H9 (cell line): ENCODE results near the gene GPR137. TPM values are rescaled to one million over a fixed set of nuclear protein-coding genes. Genes with fewer than 3 reads are reported as not detected.

Experiments
- DNase-seq: peaks from one replicate; pipeline ENCODE4 v3.0.0-alpha.2; 2017
- H2AFZ ChIP-seq: one replicate; pipeline ENCODE4 v1.6.1; 2013; ENCODE audit warnings: mild to moderate bottlenecking, low read length, control low read depth, moderate library complexity
- H2AK5ac ChIP-seq: 2 replicates; pipeline ENCODE4 v1.6.1; 2013; ENCODE audit warnings: low read length, control low read depth, mixed read lengths; ENCODE audit not compliant: insufficient read length
- H2BK120ac ChIP-seq: one replicate; pipeline ENCODE4 v1.6.1; 2013; ENCODE audit warnings: low read depth, mild to moderate bottlenecking, low read length, control low read depth, inconsistent platforms; ENCODE audit not compliant: poor library complexity, severe bottlenecking
- H2BK12ac ChIP-seq: 2 replicates; pipeline ENCODE4 v1.6.1; 2013; ENCODE audit warnings: low read length, control low read depth, mixed read lengths, low read depth; ENCODE audit not compliant: insufficient read length
- H2BK15ac ChIP-seq: 2 replicates; pipeline ENCODE4 v1.6.1; 2013; ENCODE audit warnings: low read depth, low read length, control low read depth
- H2BK20ac ChIP-seq: one replicate; pipeline ENCODE4 v1.6.1; 2013; ENCODE audit warnings: low read depth, mild to moderate bottlenecking, low read length, control low read depth, inconsistent platforms; ENCODE audit not compliant: poor library complexity, severe bottlenecking
- H2BK5ac ChIP-seq: 2 replicates; pipeline ENCODE4 v1.6.1; 2013; ENCODE audit warnings: low read length, control low read depth, mixed read lengths; ENCODE audit not compliant: insufficient read length
- H3K14ac ChIP-seq: 2 replicates; pipeline ENCODE4 v1.6.1; 2013; ENCODE audit warnings: low read length, control low read depth; ENCODE audit not compliant: insufficient read depth
- H3K18ac ChIP-seq: 2 replicates; pipeline ENCODE4 v1.6.1; 2013; ENCODE audit warnings: low read depth, mild to moderate bottlenecking, mixed read lengths, low read length, control low read depth; ENCODE audit not compliant: insufficient read length
- H3K23ac ChIP-seq: 2 replicates; pipeline ENCODE4 v1.6.1; 2013; ENCODE audit warnings: low read length, control low read depth, mixed read lengths, low read depth; ENCODE audit not compliant: insufficient read length
- H3K23me2 ChIP-seq: 2 replicates; pipeline ENCODE4 v1.6.1; 2013; ENCODE audit warnings: low read depth, mild to moderate bottlenecking, mixed read lengths, low read length, control low read depth; ENCODE audit not compliant: insufficient read length, poor library complexity, severe bottlenecking
- H3K27ac ChIP-seq: 2 replicates; pipeline ENCODE4 v1.5.1; 2013; ENCODE audit warnings: low read length, control low read depth, mixed read lengths, low read depth; ENCODE audit not compliant: insufficient read length
- H3K27me3 ChIP-seq: 2 replicates; pipeline ENCODE4 v1.6.1; 2013; ENCODE audit warnings: low read length, control low read depth, inconsistent platforms; ENCODE audit not compliant: insufficient read depth
- H3K4ac ChIP-seq: 2 replicates; pipeline ENCODE4 v1.6.1; 2013; ENCODE audit warnings: low read depth, mild to moderate bottlenecking, control low read depth, inconsistent platforms, low read length, moderate library complexity
- H3K4me1 ChIP-seq: 2 replicates; pipeline ENCODE4 v1.6.1; 2013; ENCODE audit warnings: low read length, control low read depth, inconsistent platforms; ENCODE audit not compliant: insufficient read depth
- H3K4me2 ChIP-seq: 2 replicates; pipeline ENCODE4 v1.6.1; 2013; ENCODE audit warnings: low read length, control low read depth, mixed read lengths; ENCODE audit not compliant: insufficient read length, insufficient read depth
- H3K56ac ChIP-seq: 2 replicates; pipeline ENCODE4 v1.6.1; 2013; ENCODE audit warnings: low read depth, mild to moderate bottlenecking, mixed read lengths, low read length, control low read depth; ENCODE audit not compliant: insufficient read length
- H3K79me1 ChIP-seq: 2 replicates; pipeline ENCODE4 v1.6.1; 2013; ENCODE audit warnings: low read depth, mild to moderate bottlenecking, moderate library complexity, low read length, control low read depth, inconsistent platforms; ENCODE audit not compliant: insufficient read depth, poor library complexity, severe bottlenecking
- H3K79me2 ChIP-seq: 2 replicates; pipeline ENCODE4 v1.6.1; 2013; ENCODE audit warnings: low read length, control low read depth, inconsistent platforms; ENCODE audit not compliant: insufficient read depth
- H3K9ac ChIP-seq: 2 replicates; pipeline ENCODE4 v1.6.1; 2013; ENCODE audit warnings: low read length, control low read depth, mixed read lengths; ENCODE audit not compliant: insufficient read length; ENCODE audit errors: extremely low read depth
- H3K9me3 ChIP-seq: one replicate; pipeline ENCODE4 v1.6.1; 2013; ENCODE audit warnings: low read depth, low read length, inconsistent platforms; ENCODE audit not compliant: control insufficient read depth
- H3T11ph ChIP-seq: one replicate; pipeline ENCODE4 v1.6.1; 2013; ENCODE audit warnings: mild to moderate bottlenecking, low read length, control low read depth, inconsistent platforms
- H4K20me1 ChIP-seq: one replicate; pipeline ENCODE4 v1.6.1; 2013; ENCODE audit not compliant: control insufficient read depth, insufficient read length, insufficient read depth
- H4K5ac ChIP-seq: 2 replicates; pipeline ENCODE4 v1.6.1; 2013; ENCODE audit warnings: low read depth, mild to moderate bottlenecking, mixed read lengths, low read length, control low read depth; ENCODE audit not compliant: insufficient read length
- H4K8ac ChIP-seq: replicated peaks from 2 replicates; pipeline ENCODE4 v1.6.1; 2013; ENCODE audit warnings: low read length, control low read depth, mixed read lengths, low read depth; ENCODE audit not compliant: insufficient read length
- H4K91ac ChIP-seq: 2 replicates; pipeline ENCODE4 v1.6.1; 2013; ENCODE audit warnings: low read depth, mild to moderate bottlenecking, moderate library complexity, mixed read lengths, low read length, control low read depth; ENCODE audit not compliant: insufficient read length
- H3K27ac Mint-ChIP-seq, 3 experiments: 2 replicates in 2 of 3; 3 replicates in 1 of 3; pipeline ENCODE4 v1.8.0; 2020 to 2021; ENCODE audit warnings: mixed read lengths in 3 of 3, mild to moderate bottlenecking in 1 of 3, moderate library complexity in 1 of 3
- H3K27me3 Mint-ChIP-seq: 2 replicates; pipeline ENCODE4 v1.8.0; 2021; ENCODE audit warnings: low read depth, mild to moderate bottlenecking, moderate library complexity, mixed read lengths
- H3K36me3 Mint-ChIP-seq, 3 experiments: 2 replicates in 2 of 3; 3 replicates in 1 of 3; pipeline ENCODE4 v1.8.0; 2020 to 2021; ENCODE audit warnings: low read depth in 3 of 3, mixed read lengths in 3 of 3; ENCODE audit not compliant: insufficient read depth in 1 of 3
- H3K4me1 Mint-ChIP-seq, 2 experiments: 2 replicates each; pipeline ENCODE4 v1.8.0; 2020; ENCODE audit warnings: mixed read lengths in 2 of 2
- H3K4me3 Mint-ChIP-seq, 2 experiments: 2 replicates in 1 of 2; 3 replicates in 1 of 2; pipeline ENCODE4 v1.8.0; 2020 to 2021; ENCODE audit warnings: mild to moderate bottlenecking in 2 of 2, mixed read lengths in 2 of 2, moderate library complexity in 1 of 2
- H3K9me3 Mint-ChIP-seq, 2 experiments: 2 replicates in 1 of 2; 3 replicates in 1 of 2; pipeline ENCODE4 v1.8.0; 2020; ENCODE audit warnings: mild to moderate bottlenecking in 2 of 2, mixed read lengths in 2 of 2, moderate library complexity in 1 of 2
- WGBS: extraction: QIAGEN DNeasy Blood & Tissue Kit; methylation state at CpG from one replicate; pipeline ENCODE4 v1.1.7; 2013; ENCODE audit warnings: missing lambda C conversion rate, low lambda C conversion rate, mixed read lengths; ENCODE audit not compliant: insufficient read length; ENCODE audit errors: extremely low coverage; 5-methylcytosine and 5-hydroxymethylcytosine counted together
- total RNA-seq: library from RNA; stranded (reverse); gene quantifications from 2 replicates; pipeline ENCODE4 v1.2.1, GENCODE V29; 2021
- TF ChIP-seq, protein P1 (sequence below): fragments of 200-600 bp; sonication (generic); conservative IDR thresholded peaks from 3 replicates; pipeline ENCODE4 v1.8.0; 2021; ENCODE audit warnings: antibody characterized with exemption, mild to moderate bottlenecking

GPR137 gene
- total RNA-seq, 1 experiment from 2014 or later, result 39.6 TPM

DNA sequence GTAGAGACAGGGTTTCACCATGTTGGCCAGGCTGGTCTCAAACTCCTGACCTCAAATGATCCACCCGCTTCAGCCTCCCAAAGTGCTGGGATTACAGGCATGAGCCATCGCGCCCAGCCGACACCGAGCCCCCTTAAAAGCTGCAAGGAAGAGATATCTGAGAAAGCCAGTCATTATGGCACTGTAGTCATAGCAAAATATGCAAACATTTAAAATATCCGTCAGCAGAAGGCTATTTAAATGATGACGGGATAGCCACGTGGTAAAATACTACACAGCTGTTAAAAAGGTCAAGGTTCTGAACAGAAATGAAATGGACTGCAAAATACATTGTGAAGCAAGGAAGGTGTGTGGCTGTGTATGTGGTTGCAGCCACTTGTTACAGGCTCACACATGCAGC, 47.9 kb downstream of the GPR137 start:
- no peaks in the 10 kb centered on the region for H3K79me1 ChIP-seq
- no peak overlapping the region for H4K5ac ChIP-seq
- H3K9me3 Mint-ChIP-seq, result no peaks in the 10 kb centered on the region
- peaks cover 7% of the 10 kb centered on the region for H3K27me3 Mint-ChIP-seq
- no peak overlapping the region; a peak in 1 of 5 replicates for H3K4me3 Mint-ChIP-seq
- no peak overlapping the region for H3K4me2 ChIP-seq
- no peaks in the 10 kb centered on the region for H3K36me3 Mint-ChIP-seq
- H2BK20ac ChIP-seq, result no peak overlapping the region
- DNase-seq, result no peak
- no peaks in the 10 kb centered on the region for H3K27me3 ChIP-seq
- no peak overlapping the region for H2BK5ac ChIP-seq
- no peak overlapping the region for H3T11ph ChIP-seq
- no peak overlapping the region; a peak in 1 of 7 replicates for H3K27ac Mint-ChIP-seq
- H2AK5ac ChIP-seq, result no peak overlapping the region
- H3K79me2 ChIP-seq, result no peaks in the 10 kb centered on the region
- no peak overlapping the region for H3K18ac ChIP-seq
- H3K9ac ChIP-seq, result no peak overlapping the region
- no CpG with 5 or more reads among the region's 8 CpGs for WGBS
- no peaks in the 10 kb centered on the region for H3K23me2 ChIP-seq
- TF ChIP-seq, protein P1, sequence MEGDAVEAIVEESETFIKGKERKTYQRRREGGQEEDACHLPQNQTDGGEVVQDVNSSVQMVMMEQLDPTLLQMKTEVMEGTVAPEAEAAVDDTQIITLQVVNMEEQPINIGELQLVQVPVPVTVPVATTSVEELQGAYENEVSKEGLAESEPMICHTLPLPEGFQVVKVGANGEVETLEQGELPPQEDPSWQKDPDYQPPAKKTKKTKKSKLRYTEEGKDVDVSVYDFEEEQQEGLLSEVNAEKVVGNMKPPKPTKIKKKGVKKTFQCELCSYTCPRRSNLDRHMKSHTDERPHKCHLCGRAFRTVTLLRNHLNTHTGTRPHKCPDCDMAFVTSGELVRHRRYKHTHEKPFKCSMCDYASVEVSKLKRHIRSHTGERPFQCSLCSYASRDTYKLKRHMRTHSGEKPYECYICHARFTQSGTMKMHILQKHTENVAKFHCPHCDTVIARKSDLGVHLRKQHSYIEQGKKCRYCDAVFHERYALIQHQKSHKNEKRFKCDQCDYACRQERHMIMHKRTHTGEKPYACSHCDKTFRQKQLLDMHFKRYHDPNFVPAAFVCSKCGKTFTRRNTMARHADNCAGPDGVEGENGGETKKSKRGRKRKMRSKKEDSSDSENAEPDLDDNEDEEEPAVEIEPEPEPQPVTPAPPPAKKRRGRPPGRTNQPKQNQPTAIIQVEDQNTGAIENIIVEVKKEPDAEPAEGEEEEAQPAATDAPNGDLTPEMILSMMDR, result no peak
- H3K27ac ChIP-seq, result no peak overlapping the region
- no peak overlapping the region for H3K23ac ChIP-seq
- no peak overlapping the region for H3K4ac ChIP-seq
- no peak overlapping the region for H2BK12ac ChIP-seq
- H2BK15ac ChIP-seq, result no peak overlapping the region
- peaks cover 2% of the 10 kb centered on the region; the same call in 1 of the 2 replicates for H3K4me1 ChIP-seq
- no peak overlapping the region for H3K14ac ChIP-seq
- no peak overlapping the region for H4K8ac ChIP-seq
- no peaks in the 10 kb centered on the region for H4K20me1 ChIP-seq
- H3K4me1 Mint-ChIP-seq, result peaks cover 12 to 15% of the 10 kb centered on the region in 2 experiments
- no peak overlapping the region for H4K91ac ChIP-seq
- no peak overlapping the region for H3K56ac ChIP-seq
- H2AFZ ChIP-seq, result no peak overlapping the region
- no peaks in the 10 kb centered on the region for H3K9me3 ChIP-seq
- H2BK120ac ChIP-seq, result no peak overlapping the region
